Femur (tissue), 1 donor: ENCODE data around the gene BDKRB1.

Source experiments
- DNase-seq: peaks from one replicate; pipeline ENCODE4 v3.0.0-alpha.2; 2017

Gene BDKRB1

DNA sequence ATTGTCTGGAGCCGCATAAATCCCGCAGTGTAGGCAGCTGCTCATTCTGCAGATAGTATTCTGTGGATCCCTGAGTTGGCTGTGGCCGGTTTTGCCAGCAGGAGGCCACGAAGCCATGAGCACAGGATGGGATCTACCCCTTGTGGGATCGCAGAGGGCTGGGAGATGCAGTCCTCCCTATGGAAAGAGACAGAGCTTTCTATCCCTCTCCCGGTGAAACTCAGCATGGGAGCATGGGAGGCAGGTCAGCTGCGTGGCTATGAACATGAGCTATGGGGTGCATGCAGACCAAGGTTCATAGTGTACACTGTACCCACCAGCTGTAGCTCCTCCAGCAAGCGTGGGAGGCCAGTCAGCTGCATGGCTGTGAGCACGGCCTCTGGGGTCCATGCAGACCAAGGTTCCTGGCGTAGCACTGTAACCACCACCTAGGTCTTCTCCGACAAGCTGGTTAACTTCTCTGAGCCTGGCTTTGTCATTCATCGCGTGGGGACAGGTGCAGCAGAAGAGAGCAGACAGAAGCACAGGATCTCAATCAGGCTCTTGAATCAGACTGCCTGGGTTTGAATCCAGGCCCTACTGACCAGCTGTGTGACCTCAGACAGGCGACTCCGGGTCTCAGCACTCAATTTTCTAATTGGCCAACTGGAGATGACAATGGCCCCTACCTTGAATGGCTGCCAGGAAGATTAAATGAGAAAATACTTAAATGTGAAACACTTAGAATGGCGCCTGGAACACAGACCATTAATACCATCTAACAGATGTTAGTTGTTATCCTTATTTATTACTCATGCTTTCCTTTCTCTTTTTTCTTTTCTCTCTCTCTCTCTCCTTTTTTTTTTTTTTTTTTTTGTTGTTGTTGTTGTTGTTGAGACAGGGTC, 6.0 kb downstream of the BDKRB1 start:
- DNase-seq, result no peak

DNA sequence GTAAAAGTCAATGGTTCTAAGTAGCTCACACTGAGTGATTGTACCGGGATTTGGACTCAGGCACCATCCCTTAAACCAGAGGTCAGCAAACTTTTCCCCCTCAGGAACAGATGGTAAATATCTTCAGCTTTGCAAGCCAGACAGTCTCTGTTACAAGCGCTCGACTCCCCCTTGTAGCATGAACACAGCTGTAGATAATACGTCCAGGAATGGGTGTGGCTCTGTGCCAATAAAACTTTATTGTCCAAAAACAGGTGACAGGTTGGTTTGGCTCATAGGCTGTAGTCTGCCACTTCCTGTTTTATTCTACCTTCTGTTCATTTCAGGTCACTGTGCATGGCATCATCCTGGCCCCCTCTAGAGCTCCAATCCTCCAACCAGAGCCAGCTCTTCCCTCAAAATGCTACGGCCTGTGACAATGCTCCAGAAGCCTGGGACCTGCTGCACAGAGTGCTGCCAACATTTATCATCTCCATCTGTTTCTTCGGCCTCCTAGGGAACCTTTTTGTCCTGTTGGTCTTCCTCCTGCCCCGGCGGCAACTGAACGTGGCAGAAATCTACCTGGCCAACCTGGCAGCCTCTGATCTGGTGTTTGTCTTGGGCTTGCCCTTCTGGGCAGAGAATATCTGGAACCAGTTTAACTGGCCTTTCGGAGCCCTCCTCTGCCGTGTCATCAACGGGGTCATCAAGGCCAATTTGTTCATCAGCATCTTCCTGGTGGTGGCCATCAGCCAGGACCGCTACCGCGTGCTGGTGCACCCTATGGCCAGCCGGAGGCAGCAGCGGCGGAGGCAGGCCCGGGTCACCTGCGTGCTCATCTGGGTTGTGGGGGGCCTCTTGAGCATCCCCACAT, 7.6 kb downstream of the BDKRB1 start:
- DNase-seq, result no peak

GRCh38 chr14:96264200-96264553, 8.2 kb downstream of the BDKRB1 start:
- no peak for DNase-seq

DNA sequence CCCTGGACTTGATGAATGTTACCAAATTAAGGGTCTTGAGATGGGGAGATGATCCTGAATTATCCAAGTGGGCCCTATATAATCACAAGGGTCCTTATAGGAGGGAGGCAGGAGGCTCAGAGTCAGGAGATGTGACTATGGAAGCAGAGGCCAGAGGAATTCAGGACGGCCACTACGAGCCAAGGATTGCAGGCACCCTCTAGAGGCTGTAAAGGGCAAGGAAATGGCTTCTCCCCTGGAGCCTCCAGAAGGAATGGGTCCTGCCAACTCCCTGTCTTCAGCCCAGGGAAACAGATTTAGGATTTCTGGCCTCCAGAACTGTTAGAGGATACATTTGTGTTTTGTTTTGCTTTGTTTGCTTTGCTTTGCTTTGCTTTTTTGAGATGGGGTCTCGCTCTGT, 8.8 kb downstream of the BDKRB1 start:
- DNase-seq, result no peak

- no peak for DNase-seq
Measured at GRCh38 chr14:96265383-96266095, 9.5 kb downstream of the BDKRB1 start.

- peak; percentile 70 for DNase-seq
Measured at GRCh38 chr14:96267336-96267735, 11.3 kb downstream of the BDKRB1 start.

GRCh38 chr14:96267916-96268315, 11.9 kb downstream of the BDKRB1 start:
- DNase-seq, result no peak

- DNase-seq, result peak; percentile 53
Measured at GRCh38 chr14:96268431-96269358, 12.7 kb downstream of the BDKRB1 start.

DNA sequence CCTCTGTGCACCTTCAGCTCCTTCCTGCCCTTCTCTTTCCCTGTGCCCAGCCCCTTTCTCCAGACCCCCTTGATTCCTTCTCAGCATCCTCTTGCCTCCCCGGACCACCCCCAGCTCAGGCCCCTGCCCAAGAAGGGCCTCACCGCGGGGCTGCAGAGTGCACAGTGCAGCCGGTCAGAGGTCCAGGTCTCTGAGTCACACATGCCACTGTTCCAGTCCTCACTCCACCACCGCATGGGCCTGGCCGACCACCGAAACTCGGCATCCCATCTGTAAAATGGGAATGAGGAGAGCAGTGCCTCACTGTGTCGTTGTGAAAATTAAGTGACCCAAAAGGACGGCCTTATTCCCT, 13.3 kb downstream of the BDKRB1 start:
- no peak for DNase-seq

DNA sequence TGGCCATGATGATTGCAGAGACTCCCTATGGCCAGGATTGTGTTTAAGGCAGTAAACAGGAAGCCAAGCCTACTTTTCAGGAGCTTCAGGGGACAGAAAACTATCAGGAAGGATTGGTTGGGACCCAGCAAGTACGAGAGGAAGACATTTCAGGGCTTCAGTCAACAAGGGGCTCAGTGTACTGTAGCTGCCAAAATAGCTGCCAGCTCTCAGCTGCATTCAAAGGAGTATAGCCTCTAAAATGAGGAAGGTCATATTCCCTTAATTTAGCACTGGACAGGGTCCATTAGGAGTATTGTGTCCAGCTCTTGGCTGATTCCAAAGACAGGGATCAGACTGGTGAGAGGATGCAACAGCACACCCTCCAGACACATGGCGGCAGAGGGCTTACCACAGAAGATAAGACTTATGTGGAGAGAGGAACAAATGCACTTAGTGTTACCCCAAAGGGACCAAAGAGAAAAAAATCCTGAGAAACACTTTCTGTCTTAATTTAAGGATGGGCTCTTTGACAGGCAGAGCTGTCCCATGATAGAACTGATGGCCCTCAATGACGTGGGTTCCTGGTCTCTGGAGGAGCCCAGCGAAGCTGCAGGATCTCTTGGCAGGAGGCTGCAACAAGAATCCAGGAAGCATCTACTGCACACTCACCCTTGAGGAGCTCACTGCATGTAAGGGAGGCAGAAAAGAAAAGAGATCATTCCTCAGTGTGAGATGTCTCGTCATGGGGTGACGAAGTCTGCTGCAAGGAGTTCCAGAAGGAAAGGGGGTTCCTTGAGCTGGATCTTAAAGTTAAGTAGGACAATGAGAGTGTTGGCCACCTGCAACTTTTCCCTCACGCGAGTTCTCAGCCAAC, 14.8 kb downstream of the BDKRB1 start:
- DNase-seq, result no peak

DNA sequence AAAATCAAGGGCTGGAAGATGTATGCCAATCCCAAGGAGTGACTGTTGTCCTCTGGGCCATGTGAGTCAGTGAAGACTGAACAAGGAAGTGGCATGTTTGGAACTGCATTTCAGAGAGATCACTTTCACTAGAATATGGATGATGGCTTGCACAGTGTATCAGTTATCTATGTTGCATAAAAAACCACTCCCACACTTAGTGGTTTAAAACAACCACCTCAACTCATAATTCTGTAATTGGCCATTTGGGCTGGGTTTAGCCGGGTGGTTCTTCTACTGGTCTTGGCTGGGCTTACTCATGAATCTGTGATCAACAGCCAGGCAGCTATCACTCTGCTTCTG, 15.4 kb downstream of the BDKRB1 start:
- DNase-seq, result no peak

DNA sequence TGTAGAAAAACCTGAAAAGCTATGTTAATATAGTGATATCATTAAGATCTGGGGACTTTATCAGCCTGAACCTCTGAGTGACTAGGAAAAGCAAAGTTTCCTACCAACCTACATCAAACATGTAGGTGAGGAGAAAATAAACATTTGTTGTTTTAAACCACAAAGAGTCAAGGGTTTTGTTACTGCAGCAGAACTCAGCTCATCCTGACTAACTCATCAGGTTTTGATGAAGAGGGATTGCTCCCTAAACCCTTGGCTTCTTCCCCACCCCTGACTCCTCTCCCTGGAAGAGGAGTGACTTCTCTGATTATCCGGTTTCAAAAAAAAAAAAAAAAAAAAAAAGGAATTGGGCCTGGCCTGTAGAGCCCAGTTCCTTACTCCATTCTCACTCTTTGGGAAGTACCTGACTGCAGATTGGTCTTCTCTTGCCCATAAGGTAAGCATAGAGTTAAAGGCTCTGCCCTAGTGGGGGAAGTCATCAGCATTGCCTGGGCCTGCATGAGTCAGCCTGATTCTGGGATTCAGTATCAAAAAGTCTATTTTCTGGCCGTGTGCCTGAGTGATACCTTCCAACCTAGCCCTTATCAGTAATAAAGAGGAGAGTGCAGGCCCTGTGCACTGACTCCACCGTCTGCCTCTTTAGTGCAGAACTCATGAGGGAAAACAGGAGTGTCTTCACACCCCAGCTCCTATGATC, 16.9 kb downstream of the BDKRB1 start:
- DNase-seq, result no peak

- no peak for DNase-seq
Measured at GRCh38 chr14:96273629-96274028, 17.6 kb downstream of the BDKRB1 start.

DNA sequence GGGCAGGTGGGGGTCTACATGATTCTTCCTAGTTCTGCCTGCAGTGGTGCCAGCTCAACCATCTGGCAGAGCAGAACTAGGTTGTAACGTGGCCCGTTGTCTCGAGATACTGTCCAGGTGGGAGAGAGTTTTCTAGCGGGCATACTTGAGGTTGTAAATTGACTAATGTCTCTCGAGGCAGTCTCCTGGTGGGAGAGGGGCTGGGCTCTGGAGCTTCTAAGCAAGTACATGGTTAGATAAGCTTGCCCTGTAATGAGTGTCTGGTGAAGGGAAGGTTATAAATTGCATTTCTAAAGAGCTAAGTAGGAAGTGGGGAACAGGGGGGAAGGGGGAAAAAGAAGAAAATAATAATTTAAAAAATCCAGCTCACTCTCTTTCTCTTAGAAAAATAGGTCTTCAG, 18.1 kb downstream of the BDKRB1 start:
- DNase-seq, result no peak

GRCh38 chr14:96274543-96274942, 18.5 kb downstream of the BDKRB1 start:
- DNase-seq, result no peak

- DNase-seq, result peak; percentile 76
Measured at GRCh38 chr14:96275177-96276112, 19.4 kb downstream of the BDKRB1 start.

DNA sequence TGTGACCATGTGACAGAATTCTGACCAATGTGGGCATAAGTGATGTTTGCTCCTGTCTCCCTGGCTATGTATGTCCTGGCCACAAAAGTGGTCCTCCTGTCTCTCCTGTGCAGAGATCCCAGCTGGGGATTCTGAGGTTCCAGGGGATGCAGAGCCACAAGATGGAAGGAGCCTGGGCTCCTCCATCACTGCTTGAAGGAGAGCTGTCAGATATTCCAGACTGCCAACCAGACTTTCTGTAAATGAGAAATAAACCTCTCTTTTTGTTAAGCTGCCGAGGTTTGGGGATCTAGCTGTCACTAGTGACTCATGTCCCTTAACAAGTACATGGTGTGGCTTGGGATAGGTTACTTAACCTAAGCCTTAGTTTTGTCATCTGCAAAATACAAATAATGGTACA, 21.9 kb downstream of the BDKRB1 start:
- no peak for DNase-seq

GRCh38 chr14:96279564-96279963, 23.6 kb downstream of the BDKRB1 start:
- DNase-seq, result no peak

- no peak for DNase-seq
Measured at GRCh38 chr14:96280104-96280503, 24.1 kb downstream of the BDKRB1 start.

GRCh38 chr14:96281486-96281885, 25.5 kb downstream of the BDKRB1 start:
- DNase-seq, result no peak
